ENCODE measurements around the gene DVL1. TPM values are rescaled to one million over a fixed set of nuclear protein-coding genes. Genes with fewer than 3 reads are reported as not detected.

The DVL1 gene
- total and polyA plus RNA-seq, 2 of the 13 experiments (the other 11 are each of a cell fraction or from before 2014, with no cell fraction given) = 30.8 to 60.4 TPM

DNA sequence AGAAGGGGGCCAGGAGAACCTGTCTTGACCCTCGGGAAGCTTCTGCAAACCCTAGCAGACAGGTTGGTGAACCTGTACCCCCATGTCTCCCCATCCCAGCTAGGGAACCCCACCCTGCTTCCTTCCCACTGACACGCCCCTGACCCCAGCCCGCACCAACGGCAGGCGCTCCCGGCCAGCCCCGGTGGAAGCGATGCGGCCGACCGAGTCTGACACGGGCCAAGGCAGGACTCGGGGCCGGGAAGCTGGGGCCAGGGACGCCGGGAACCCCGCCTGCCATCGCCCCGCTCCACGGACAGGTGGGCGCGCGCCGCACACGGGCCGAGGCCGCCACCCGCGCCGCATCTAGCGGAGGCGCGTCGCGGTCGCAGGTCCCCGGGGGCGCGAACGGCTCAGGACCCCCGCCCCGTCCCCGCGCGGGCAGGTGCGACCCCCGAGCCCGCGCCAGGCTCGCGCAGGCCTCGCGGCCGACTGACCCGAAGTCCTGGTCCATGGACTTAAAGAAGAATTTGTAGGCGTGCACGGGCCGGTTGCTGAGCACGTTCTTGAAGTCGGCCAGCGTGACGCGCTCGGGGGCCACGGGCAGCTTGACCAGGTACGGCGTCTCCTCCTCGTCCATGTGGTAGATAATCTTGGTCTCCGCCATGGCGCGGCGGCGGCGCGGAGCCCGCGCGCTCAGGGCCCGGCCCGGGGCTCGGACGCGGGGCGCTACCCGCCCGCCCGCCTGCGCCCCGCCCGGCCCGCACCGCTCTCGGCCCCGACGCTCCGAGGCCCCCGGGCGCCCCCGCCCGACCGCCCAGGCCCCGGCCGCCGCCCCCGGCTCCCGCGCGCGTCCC is 580 bp downstream of the DVL1 start (continued):
- TF ChIP-seq TBL1XR1 (IDR thresholded peaks at IDR 0.05; ENCODE audit: borderline replicate concordance, low read length, partially characterized antibody) (no peak), ZFP41 (CRISPR knock-in tag; IDR thresholded peaks at IDR 0.05; ENCODE audit: borderline replicate concordance) (no peak), MTA1 (CRISPR knock-in tag; IDR thresholded peaks at IDR 0.05; ENCODE audit: borderline replicate concordance) (peak; percentile 7; the same call in 1 of the 2 replicates), ZNF777 (CRISPR knock-in tag; IDR thresholded peaks at IDR 0.05) (peak; percentile 54; the same call in 1 of the 2 replicates), EZH2 (conservative IDR thresholded peaks at IDR 0.05; ENCODE audit: low read depth, low read length) (no peak), PCBP2 (optimal IDR thresholded peaks at IDR 0.05; ENCODE audit: low read depth, low read length, poor library complexity, severe bottlenecking) (no peak), GABPA (IDR thresholded peaks at IDR 0.05; ENCODE audit: low read depth, low read length) (no peak), GABPA (CRISPR knock-in tag; IDR thresholded peaks at IDR 0.05; ENCODE audit: low read depth) (no peak), MYC (CRISPR knock-in tag; IDR thresholded peaks at IDR 0.05; ENCODE audit: borderline replicate concordance) (0 out of 2 replicates have a peak, but pooled peaks have one; percentile 15), GLI4 (CRISPR knock-in tag; IDR thresholded peaks at IDR 0.05; ENCODE audit: borderline replicate concordance) (no peak), TMF1 (CRISPR knock-in tag; IDR thresholded peaks at IDR 0.05; ENCODE audit: low read depth) (0 out of 2 replicates have a peak, but pooled peaks have one; percentile 34), ZNF558 (CRISPR knock-in tag; IDR thresholded peaks at IDR 0.05; ENCODE audit: borderline replicate concordance) (no peak), SAP130 (CRISPR knock-in tag; IDR thresholded peaks at IDR 0.05; ENCODE audit: low read depth) (peak; percentile 31; the same call in 1 of the 2 replicates), KDM5B (CRISPR knock-in tag; IDR thresholded peaks at IDR 0.05; ENCODE audit: borderline replicate concordance) (no peak), SRF (IDR thresholded peaks at IDR 0.05; ENCODE audit: low read depth, low read length) (no peak), NFATC3 (CRISPR knock-in tag; IDR thresholded peaks at IDR 0.05) (no peak), ZNF713 (CRISPR knock-in tag; IDR thresholded peaks at IDR 0.05) (no peak), SSRP1 (CRISPR knock-in tag; IDR thresholded peaks at IDR 0.05) (no peak), WIZ (CRISPR knock-in tag; IDR thresholded peaks at IDR 0.05) (no peak)
- TF ChIP-seq, protein P1, sequence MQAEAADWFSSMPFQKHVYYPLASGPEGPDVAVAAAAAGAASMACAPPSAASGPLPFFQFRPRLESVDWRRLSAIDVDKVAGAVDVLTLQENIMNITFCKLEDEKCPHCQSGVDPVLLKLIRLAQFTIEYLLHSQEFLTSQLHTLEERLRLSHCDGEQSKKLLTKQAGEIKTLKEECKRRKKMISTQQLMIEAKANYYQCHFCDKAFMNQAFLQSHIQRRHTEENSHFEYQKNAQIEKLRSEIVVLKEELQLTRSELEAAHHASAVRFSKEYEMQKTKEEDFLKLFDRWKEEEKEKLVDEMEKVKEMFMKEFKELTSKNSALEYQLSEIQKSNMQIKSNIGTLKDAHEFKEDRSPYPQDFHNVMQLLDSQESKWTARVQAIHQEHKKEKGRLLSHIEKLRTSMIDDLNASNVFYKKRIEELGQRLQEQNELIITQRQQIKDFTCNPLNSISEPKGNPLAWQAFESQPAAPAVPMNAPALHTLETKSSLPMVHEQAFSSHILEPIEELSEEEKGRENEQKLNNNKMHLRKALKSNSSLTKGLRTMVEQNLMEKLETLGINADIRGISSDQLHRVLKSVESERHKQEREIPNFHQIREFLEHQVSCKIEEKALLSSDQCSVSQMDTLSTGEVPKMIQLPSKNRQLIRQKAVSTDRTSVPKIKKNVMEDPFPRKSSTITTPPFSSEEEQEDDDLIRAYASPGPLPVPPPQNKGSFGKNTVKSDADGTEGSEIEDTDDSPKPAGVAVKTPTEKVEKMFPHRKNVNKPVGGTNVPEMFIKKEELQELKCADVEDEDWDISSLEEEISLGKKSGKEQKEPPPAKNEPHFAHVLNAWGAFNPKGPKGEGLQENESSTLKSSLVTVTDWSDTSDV (CRISPR knock-in tag; IDR thresholded peaks at IDR 0.05) = no peak
- TF ChIP-seq, protein P2, sequence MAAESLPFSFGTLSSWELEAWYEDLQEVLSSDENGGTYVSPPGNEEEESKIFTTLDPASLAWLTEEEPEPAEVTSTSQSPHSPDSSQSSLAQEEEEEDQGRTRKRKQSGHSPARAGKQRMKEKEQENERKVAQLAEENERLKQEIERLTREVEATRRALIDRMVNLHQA (CRISPR knock-in tag; IDR thresholded peaks at IDR 0.05) = no peak
- TF ChIP-seq, protein P3, sequence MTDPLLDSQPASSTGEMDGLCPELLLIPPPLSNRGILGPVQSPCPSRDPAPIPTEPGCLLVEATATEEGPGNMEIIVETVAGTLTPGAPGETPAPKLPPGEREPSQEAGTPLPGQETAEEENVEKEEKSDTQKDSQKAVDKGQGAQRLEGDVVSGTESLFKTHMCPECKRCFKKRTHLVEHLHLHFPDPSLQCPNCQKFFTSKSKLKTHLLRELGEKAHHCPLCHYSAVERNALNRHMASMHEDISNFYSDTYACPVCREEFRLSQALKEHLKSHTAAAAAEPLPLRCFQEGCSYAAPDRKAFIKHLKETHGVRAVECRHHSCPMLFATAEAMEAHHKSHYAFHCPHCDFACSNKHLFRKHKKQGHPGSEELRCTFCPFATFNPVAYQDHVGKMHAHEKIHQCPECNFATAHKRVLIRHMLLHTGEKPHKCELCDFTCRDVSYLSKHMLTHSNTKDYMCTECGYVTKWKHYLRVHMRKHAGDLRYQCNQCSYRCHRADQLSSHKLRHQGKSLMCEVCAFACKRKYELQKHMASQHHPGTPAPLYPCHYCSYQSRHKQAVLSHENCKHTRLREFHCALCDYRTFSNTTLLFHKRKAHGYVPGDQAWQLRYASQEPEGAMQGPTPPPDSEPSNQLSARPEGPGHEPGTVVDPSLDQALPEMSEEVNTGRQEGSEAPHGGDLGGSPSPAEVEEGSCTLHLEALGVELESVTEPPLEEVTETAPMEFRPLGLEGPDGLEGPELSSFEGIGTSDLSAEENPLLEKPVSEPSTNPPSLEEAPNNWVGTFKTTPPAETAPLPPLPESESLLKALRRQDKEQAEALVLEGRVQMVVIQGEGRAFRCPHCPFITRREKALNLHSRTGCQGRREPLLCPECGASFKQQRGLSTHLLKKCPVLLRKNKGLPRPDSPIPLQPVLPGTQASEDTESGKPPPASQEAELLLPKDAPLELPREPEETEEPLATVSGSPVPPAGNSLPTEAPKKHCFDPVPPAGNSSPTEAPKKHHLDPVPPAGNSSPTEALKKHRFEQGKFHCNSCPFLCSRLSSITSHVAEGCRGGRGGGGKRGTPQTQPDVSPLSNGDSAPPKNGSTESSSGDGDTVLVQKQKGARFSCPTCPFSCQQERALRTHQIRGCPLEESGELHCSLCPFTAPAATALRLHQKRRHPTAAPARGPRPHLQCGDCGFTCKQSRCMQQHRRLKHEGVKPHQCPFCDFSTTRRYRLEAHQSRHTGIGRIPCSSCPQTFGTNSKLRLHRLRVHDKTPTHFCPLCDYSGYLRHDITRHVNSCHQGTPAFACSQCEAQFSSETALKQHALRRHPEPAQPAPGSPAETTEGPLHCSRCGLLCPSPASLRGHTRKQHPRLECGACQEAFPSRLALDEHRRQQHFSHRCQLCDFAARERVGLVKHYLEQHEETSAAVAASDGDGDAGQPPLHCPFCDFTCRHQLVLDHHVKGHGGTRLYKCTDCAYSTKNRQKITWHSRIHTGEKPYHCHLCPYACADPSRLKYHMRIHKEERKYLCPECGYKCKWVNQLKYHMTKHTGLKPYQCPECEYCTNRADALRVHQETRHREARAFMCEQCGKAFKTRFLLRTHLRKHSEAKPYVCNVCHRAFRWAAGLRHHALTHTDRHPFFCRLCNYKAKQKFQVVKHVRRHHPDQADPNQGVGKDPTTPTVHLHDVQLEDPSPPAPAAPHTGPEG (CRISPR knock-in tag; IDR thresholded peaks at IDR 0.05) = 0 out of 2 replicates have a peak, but pooled peaks have one; percentile 65

Measured in HepG2 (cell line).